Brain microvascular endothelial cell (primary cell): ENCODE data around the gene AIDA.

ENCODE experiments used
- DNase-seq: peaks from one replicate; pipeline ENCODE4 v3.0.0-alpha.2; 2020
- H3K27ac ChIP-seq: fragments of 250-450 bp; sonication (Bioruptor Pico); 2 replicates; pipeline ENCODE4 v1.5.1; 2020; ENCODE audit warnings: mild to moderate bottlenecking, moderate library complexity
- H3K27me3 ChIP-seq: fragments of 250-450 bp; sonication (Bioruptor Pico); replicated peaks from 2 replicates; pipeline ENCODE4 v1.5.1; 2020; ENCODE audit warnings: mild to moderate bottlenecking
- H3K36me3 ChIP-seq: fragments of 250-450 bp; sonication (Bioruptor Pico); replicated peaks from 2 replicates; pipeline ENCODE4 v1.5.1; 2020; ENCODE audit warnings: mild to moderate bottlenecking
- H3K4me3 ChIP-seq: 2 replicates; pipeline ENCODE4 v1.5.1; 2011; ENCODE audit warnings: low read depth, mild to moderate bottlenecking, control low read depth, low read length, moderate library complexity
- in situ Hi-C: cut with HindIII; loops from 2 replicates; pipeline ENCODE4 v1.10.0; 2017; ENCODE audit warnings: low sequenced_read_pairs, low pct_ligation_motif_present
- TF ChIP-seq, protein P1 (sequence below): IDR thresholded peaks from 2 replicates; pipeline ENCODE4 v1.5.1; 2011; ENCODE audit warnings: low read depth, mild to moderate bottlenecking, moderate library complexity, low read length, control low read depth, inconsistent platforms; ENCODE audit errors: missing control alignments

Gene AIDA

DNA sequence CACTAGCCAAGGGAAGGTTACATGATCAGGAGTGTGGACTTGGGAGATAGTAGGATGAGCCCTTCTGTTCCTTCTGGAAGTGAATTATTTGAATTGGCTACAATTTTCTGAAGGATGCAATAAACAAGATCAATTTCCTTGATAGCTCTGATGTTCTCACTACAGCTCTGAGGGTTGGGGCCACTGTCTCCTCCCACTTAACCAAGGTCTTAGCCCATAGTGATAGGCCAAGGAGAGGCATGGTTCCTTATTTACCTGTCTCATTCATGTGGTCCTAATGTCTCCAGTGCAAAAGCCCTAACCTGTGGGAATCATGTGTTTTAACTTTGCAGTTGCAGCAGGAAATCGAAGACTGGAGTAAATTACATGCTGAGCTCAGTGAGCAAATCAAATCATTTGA, 59.6 kb downstream of the AIDA start:
- H3K27me3 ChIP-seq: no peaks in the 10 kb centered on the region
- no peak overlapping the region for H3K4me3 ChIP-seq
- H3K36me3 ChIP-seq: peaks cover 53% of the 10 kb centered on the region
- no peak for DNase-seq
- TF ChIP-seq, protein P1, sequence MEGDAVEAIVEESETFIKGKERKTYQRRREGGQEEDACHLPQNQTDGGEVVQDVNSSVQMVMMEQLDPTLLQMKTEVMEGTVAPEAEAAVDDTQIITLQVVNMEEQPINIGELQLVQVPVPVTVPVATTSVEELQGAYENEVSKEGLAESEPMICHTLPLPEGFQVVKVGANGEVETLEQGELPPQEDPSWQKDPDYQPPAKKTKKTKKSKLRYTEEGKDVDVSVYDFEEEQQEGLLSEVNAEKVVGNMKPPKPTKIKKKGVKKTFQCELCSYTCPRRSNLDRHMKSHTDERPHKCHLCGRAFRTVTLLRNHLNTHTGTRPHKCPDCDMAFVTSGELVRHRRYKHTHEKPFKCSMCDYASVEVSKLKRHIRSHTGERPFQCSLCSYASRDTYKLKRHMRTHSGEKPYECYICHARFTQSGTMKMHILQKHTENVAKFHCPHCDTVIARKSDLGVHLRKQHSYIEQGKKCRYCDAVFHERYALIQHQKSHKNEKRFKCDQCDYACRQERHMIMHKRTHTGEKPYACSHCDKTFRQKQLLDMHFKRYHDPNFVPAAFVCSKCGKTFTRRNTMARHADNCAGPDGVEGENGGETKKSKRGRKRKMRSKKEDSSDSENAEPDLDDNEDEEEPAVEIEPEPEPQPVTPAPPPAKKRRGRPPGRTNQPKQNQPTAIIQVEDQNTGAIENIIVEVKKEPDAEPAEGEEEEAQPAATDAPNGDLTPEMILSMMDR: no peak
- no peak overlapping the region for H3K27ac ChIP-seq
- in situ Hi-C loops: no loop called here

DNA sequence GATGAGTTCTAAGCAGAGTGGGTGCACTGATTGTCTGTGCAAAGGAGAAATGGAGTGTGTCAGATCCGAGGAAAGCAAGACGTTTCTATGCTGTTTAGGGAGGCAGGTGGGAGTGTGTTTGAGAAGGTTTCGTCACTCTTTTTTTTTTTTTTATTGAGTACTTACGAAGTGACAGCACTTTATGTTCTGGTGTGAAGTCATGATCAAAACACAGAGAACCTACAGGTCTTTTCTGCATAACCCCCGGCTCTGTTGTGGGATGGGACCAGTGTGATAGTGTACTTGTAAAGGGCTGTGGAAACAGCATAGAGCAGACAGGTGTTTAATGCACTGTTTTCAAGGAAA, 67.7 kb downstream of the AIDA start:
- in situ Hi-C loops: no loop called here
- TF ChIP-seq, protein P1: no peak
- Histone ChIP-seq H3K4me3 (peak overlapping the region; percentile 92), H3K27me3 (no peaks in the 10 kb centered on the region), H3K36me3 (peaks cover 1% of the 10 kb centered on the region), H3K27ac (peak overlapping the region; percentile 95)
- DNase-seq: no peak

DNA sequence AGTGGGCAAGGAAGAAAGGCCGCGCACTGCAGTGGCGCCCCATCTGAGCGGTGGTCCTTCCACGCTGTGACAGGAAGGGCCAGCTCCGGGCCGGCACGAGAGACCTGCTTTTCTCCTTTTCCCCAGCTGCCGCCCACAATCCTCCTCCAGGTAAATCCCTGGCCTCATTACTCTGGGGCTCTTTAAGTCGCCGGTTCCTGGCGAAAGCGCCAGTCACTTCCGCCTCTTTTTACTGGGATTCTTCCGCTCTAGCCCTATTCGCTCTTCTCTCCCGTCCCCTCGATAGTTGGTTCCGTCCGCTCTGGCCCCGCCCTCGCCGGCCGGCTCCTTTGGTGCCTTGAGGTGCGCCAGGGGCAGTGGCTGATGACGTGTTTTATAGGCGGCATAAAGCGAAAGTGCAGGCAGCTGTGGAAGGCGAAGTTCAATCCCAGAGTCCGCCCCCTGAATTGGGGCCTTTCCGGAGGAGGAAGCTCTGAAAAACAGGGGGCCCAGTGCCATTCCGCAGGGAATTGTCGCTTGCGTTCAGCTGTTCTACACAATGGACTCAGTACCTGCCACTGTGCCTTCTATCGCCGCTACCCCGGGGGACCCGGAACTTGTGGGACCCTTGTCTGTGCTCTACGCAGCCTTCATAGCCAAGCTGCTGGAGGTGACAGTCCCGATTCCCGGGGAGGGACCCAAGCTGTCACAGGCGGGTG, 68.2 kb downstream of the AIDA start:
- TF ChIP-seq, protein P1: no peak
- in situ Hi-C loops: no loop called here
- H3K27me3 ChIP-seq: no peaks in the 10 kb centered on the region

DNA sequence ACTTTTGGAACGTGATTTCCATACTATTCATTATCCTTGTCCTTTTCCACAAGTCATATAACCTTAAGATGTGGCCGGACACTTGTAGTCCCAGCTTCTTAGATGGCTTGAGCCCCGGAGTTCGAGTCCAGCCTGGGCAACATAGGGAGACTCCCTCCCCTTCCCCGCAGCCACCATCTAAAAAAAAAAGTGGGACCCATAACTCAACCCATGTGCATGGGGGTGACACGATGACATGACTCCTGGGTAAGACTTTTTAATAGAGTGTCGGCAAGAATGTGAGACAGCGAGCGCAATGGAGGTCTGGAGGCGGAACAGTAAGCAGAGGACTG, 68.7 kb downstream of the AIDA start:
- in situ Hi-C loops: no loop called here
- peak overlapping the region; percentile 95 for H3K27ac ChIP-seq

More for the DNA sequence above, 68.2 kb downstream of the AIDA start:
- Histone ChIP-seq H3K27ac (peak overlapping the region; percentile 95), H3K4me3 (peak overlapping the region; percentile 92), H3K36me3 (no peaks in the 10 kb centered on the region)
- peak; percentile 98 for DNase-seq

DNA sequence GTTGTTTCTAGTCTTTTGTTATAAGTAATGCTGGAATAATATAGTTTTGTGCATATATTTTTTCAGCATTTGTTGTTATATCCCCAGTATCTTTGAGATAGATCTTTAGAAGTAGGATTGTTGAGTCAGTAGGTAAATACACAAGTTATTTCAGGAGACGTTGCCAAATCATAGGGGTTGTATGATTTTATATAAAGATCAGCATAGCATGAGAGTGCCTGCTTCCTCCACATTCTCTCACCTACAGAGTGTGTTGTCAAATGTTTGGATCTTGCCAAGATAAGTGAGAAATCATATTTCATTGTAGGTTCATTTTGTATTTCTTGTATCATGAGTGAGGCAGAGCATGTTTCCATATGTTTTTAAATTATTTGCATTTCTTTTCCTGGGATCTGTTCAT, 69.8 kb downstream of the AIDA start:
- in situ Hi-C loops: no loop called here
- no peak overlapping the region for H3K27ac ChIP-seq
- H3K27me3 ChIP-seq: no peaks in the 10 kb centered on the region
- no peak for DNase-seq
- TF ChIP-seq, protein P1: no peak
- H3K36me3 ChIP-seq: peaks cover 2% of the 10 kb centered on the region
- no peak overlapping the region for H3K4me3 ChIP-seq

More for the DNA sequence above, 68.7 kb downstream of the AIDA start:
- no peak for DNase-seq
- no peaks in the 10 kb centered on the region for H3K27me3 ChIP-seq
- no peaks in the 10 kb centered on the region for H3K36me3 ChIP-seq
- peak overlapping the region; percentile 92 for H3K4me3 ChIP-seq
- TF ChIP-seq, protein P1: no peak
